ENCODE results near the gene SMYD4. TPM values are rescaled to one million over a fixed set of nuclear protein-coding genes. Genes with fewer than 3 reads are reported as not detected.
"Not testable (repeated sequence)": the region's sequence is repeated elsewhere in the genome, so short reads cannot be mapped to it uniquely, and the experiment has no call there.

Gene SMYD4
- polyA plus RNA-seq, 1 donor from 2014 or later = 6.8 TPM

DNA sequence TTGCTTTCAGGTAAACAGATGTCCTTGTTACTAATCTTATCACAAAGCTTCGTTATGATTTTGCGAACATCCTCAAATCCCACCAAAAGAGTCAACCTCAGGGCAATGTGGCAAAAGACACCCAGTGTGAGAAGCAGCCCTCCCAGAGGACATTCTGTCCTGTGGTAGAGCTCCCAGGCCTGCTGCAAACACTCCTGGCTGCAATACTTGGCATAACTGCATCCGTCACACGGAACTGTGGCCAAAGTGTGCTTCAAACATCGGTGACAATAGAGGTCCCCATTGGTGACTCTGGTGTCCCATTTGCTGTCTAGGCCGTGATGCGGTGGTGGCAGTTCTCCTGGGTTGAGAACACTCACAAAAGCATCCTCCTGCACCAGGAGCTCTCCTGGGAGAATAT lies 29.5 kb downstream of the SMYD4 start:
- Histone ChIP-seq H3F3A (ENCODE audit: insufficient read depth, low read length, poor library complexity, severe bottlenecking) (no peaks in the 10 kb centered on the region), H3K27me3 (ENCODE audit: insufficient read depth, low read depth, low read length) (no peaks in the 10 kb centered on the region), H3K9me2 (ENCODE audit: insufficient read depth, low read length) (no peaks in the 10 kb centered on the region), H3K4me3 (ENCODE audit: low read length) (no peak overlapping the region), H3K9me3 (ENCODE audit: low read length) (no peaks in the 10 kb centered on the region), H2AFZ (ENCODE audit: low read depth, low read length) (no peak overlapping the region), H3K79me2 (replicated peaks; ENCODE audit: insufficient read depth, low read length) (no peaks in the 10 kb centered on the region), H4K20me1 (ENCODE audit: insufficient read depth) (no peaks in the 10 kb centered on the region), H3K9ac (ENCODE audit: low read length) (no peak overlapping the region), H3K27ac (ENCODE audit: low read length) (no peak overlapping the region), H3K36me3 (ENCODE audit: insufficient read depth, low read length) (no peaks in the 10 kb centered on the region), H3K4me2 (ENCODE audit: low read length) (no peak overlapping the region)
- TF ChIP-seq, protein P1, sequence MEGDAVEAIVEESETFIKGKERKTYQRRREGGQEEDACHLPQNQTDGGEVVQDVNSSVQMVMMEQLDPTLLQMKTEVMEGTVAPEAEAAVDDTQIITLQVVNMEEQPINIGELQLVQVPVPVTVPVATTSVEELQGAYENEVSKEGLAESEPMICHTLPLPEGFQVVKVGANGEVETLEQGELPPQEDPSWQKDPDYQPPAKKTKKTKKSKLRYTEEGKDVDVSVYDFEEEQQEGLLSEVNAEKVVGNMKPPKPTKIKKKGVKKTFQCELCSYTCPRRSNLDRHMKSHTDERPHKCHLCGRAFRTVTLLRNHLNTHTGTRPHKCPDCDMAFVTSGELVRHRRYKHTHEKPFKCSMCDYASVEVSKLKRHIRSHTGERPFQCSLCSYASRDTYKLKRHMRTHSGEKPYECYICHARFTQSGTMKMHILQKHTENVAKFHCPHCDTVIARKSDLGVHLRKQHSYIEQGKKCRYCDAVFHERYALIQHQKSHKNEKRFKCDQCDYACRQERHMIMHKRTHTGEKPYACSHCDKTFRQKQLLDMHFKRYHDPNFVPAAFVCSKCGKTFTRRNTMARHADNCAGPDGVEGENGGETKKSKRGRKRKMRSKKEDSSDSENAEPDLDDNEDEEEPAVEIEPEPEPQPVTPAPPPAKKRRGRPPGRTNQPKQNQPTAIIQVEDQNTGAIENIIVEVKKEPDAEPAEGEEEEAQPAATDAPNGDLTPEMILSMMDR (IDR thresholded peaks at IDR 0.05; ENCODE audit: poor library complexity, severe bottlenecking) = no peak
- TF ChIP-seq MXI1 (conservative IDR thresholded peaks at IDR 0.05; ENCODE audit: poor library complexity, severe bottlenecking) (no peak), EZH2 (IDR thresholded peaks at IDR 0.05; ENCODE audit: borderline replicate concordance, insufficient read depth, low read length, poor library complexity, severe bottlenecking) (no peak), EP300 (conservative IDR thresholded peaks at IDR 0.05; ENCODE audit: poor library complexity, severe bottlenecking) (no peak), REST (IDR thresholded peaks at IDR 0.05; ENCODE audit: borderline replicate concordance) (no peak), POLR2AphosphoS5 (IDR thresholded peaks at IDR 0.05) (no peak), TAF1 (IDR thresholded peaks at IDR 0.05; ENCODE audit: low read depth) (no peak), SMC3 (conservative IDR thresholded peaks at IDR 0.05; ENCODE audit: poor library complexity) (no peak), RAD21 (conservative IDR thresholded peaks at IDR 0.05) (no peak)

DNA sequence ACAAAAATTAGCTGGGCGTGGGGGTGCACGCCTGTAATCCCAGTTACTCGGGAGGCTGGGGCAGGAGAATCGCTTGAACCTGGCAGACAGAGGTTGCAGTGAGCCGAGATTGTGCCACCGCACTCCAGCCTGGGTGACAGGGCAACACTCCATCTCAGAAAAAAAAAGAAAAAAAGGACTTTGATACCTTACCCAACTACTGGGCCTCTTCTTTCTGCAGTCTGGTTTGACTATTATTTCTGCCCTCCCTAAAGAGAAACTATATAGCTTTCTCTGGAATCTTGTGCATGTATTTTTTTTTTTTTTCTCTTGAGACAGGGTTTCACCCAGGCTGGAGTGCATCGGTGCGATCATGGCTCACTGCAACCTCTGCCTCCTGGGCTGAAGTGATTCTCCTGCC lies 31.9 kb downstream of the SMYD4 start:
- not testable (repeated sequence) for H3K79me2 ChIP-seq (replicated peaks; ENCODE audit: insufficient read depth, low read length); H3K9ac ChIP-seq (ENCODE audit: low read length); H3K9me2 ChIP-seq (ENCODE audit: insufficient read depth, low read length); H2AFZ ChIP-seq (ENCODE audit: low read depth, low read length); H3K4me3 ChIP-seq (ENCODE audit: low read length); H3K36me3 ChIP-seq (ENCODE audit: insufficient read depth, low read length); H3K9me3 ChIP-seq (ENCODE audit: low read length); H3F3A ChIP-seq (ENCODE audit: insufficient read depth, low read length, poor library complexity, severe bottlenecking); H4K20me1 ChIP-seq (ENCODE audit: insufficient read depth); H3K27me3 ChIP-seq (ENCODE audit: insufficient read depth, low read depth, low read length); H3K27ac ChIP-seq (ENCODE audit: low read length); H3K4me2 ChIP-seq (ENCODE audit: low read length)

GRCh38 chr17:1797323-1797722 lies 32.4 kb downstream of the SMYD4 start:
- Histone ChIP-seq H3K36me3 (ENCODE audit: insufficient read depth, low read length) (no peaks in the 10 kb centered on the region), H3K9ac (ENCODE audit: low read length) (no peak overlapping the region), H2AFZ (ENCODE audit: low read depth, low read length) (no peak overlapping the region), H3K27ac (ENCODE audit: low read length) (peak overlapping the region; percentile 35), H4K20me1 (ENCODE audit: insufficient read depth) (no peaks in the 10 kb centered on the region), H3K79me2 (replicated peaks; ENCODE audit: insufficient read depth, low read length) (no peaks in the 10 kb centered on the region), H3K9me3 (ENCODE audit: low read length) (no peaks in the 10 kb centered on the region), H3K9me2 (ENCODE audit: insufficient read depth, low read length) (no peaks in the 10 kb centered on the region), H3F3A (ENCODE audit: insufficient read depth, low read length, poor library complexity, severe bottlenecking) (no peaks in the 10 kb centered on the region), H3K27me3 (ENCODE audit: insufficient read depth, low read depth, low read length) (no peaks in the 10 kb centered on the region), H3K4me2 (ENCODE audit: low read length) (no peak overlapping the region), H3K4me3 (ENCODE audit: low read length) (no peak overlapping the region)
- TF ChIP-seq, protein P1 (IDR thresholded peaks at IDR 0.05; ENCODE audit: poor library complexity, severe bottlenecking) = no peak
- no peak for TF ChIP-seq SMC3 (conservative IDR thresholded peaks at IDR 0.05; ENCODE audit: poor library complexity)
- no peak for TF ChIP-seq EP300 (conservative IDR thresholded peaks at IDR 0.05; ENCODE audit: poor library complexity, severe bottlenecking)
- TF ChIP-seq EZH2 (IDR thresholded peaks at IDR 0.05; ENCODE audit: borderline replicate concordance, insufficient read depth, low read length, poor library complexity, severe bottlenecking) = no peak
- no peak for TF ChIP-seq POLR2AphosphoS5 (IDR thresholded peaks at IDR 0.05)
- TF ChIP-seq REST (IDR thresholded peaks at IDR 0.05; ENCODE audit: borderline replicate concordance) = no peak

All from neural cell (in vitro differentiated cells).